HG03469 (cell line): ENCODE results near the gene ALB.

Experiments used
- ATAC-seq: cut with Tn5 transposase; IDR thresholded peaks from one replicate; pipeline ENCODE4 v1.9.1; 2021; ENCODE audit warnings: mild to moderate bottlenecking, moderate library complexity, moderate number of reproducible peaks; ENCODE audit not compliant: unreplicated experiment

The ALB gene

GRCh38 chr4:73448448-73449203 lies 44.5 kb downstream of the ALB start:
- no peak for ATAC-seq

GRCh38 chr4:73450398-73451004 lies 46.4 kb downstream of the ALB start:
- no peak for ATAC-seq

GRCh38 chr4:73451404-73451803 lies 47.3 kb downstream of the ALB start:
- no peak for ATAC-seq

- ATAC-seq = no peak
Measured at GRCh38 chr4:73451981-73452747, 48.1 kb downstream of the ALB start.

GRCh38 chr4:73452953-73453700 lies 49.0 kb downstream of the ALB start:
- ATAC-seq = no peak

- no peak for ATAC-seq
Measured at GRCh38 chr4:73453701-73454005, 49.6 kb downstream of the ALB start.

GRCh38 chr4:73454920-73455319 lies 50.8 kb downstream of the ALB start:
- no peak for ATAC-seq

- ATAC-seq = no peak
Measured at GRCh38 chr4:73456177-73457022, 52.3 kb downstream of the ALB start.

- ATAC-seq = no peak
Measured at GRCh38 chr4:73458184-73459047, 54.3 kb downstream of the ALB start.

- no peak for ATAC-seq
Measured at GRCh38 chr4:73459048-73459421, 54.9 kb downstream of the ALB start.

GRCh38 chr4:73460913-73461522 lies 56.9 kb downstream of the ALB start:
- ATAC-seq = no peak

GRCh38 chr4:73468170-73468569 lies 64.1 kb downstream of the ALB start:
- ATAC-seq = no peak

- ATAC-seq = no peak
Measured at GRCh38 chr4:73470728-73471127, 66.6 kb downstream of the ALB start.
